ENCODE results near the gene TGM2.
"Not testable (repeated sequence)": the region's sequence is repeated elsewhere in the genome, so short reads cannot be mapped to it uniquely, and the experiment has no call there.

Gene TGM2

DNA sequence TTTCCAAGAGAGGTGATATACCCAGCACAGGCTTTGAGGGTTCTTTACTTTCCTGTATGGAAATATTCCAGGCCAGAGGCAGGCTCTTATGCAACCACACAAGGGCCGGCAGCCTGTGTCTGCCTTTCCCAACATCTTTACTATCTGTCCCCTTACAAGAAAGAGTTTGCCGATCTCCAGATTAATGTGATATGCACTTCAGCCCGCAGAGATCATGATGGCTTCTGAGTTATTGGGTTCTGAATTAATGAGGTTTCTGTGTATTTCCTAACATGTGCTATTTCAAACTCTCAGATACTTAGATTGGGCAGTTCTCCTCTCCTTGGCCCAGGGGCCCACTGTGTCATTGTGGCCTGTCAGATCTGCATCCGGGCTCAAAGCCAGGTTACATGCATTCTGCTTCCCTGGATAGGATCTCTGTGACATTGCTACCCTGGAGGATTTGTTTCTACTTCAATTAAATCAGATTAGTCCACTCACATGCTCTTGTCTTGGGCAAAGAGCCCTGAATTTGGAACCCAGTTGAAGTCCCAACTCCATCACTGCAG, 56.6 kb downstream of the TGM2 start:
- H3K4me3 ChIP-seq (ENCODE audit: low read depth, low read length), result no peak overlapping the region
- TF ChIP-seq, protein P1, sequence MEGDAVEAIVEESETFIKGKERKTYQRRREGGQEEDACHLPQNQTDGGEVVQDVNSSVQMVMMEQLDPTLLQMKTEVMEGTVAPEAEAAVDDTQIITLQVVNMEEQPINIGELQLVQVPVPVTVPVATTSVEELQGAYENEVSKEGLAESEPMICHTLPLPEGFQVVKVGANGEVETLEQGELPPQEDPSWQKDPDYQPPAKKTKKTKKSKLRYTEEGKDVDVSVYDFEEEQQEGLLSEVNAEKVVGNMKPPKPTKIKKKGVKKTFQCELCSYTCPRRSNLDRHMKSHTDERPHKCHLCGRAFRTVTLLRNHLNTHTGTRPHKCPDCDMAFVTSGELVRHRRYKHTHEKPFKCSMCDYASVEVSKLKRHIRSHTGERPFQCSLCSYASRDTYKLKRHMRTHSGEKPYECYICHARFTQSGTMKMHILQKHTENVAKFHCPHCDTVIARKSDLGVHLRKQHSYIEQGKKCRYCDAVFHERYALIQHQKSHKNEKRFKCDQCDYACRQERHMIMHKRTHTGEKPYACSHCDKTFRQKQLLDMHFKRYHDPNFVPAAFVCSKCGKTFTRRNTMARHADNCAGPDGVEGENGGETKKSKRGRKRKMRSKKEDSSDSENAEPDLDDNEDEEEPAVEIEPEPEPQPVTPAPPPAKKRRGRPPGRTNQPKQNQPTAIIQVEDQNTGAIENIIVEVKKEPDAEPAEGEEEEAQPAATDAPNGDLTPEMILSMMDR (IDR thresholded peaks at IDR 0.05; ENCODE audit: borderline replicate concordance, insufficient read depth, low read depth, low read length), result no peak

- H3K4me3 ChIP-seq (ENCODE audit: low read depth, low read length), result not testable (repeated sequence)
Observed at GRCh38 chr20:38107916-38108315, 57.2 kb downstream of the TGM2 start.

DNA sequence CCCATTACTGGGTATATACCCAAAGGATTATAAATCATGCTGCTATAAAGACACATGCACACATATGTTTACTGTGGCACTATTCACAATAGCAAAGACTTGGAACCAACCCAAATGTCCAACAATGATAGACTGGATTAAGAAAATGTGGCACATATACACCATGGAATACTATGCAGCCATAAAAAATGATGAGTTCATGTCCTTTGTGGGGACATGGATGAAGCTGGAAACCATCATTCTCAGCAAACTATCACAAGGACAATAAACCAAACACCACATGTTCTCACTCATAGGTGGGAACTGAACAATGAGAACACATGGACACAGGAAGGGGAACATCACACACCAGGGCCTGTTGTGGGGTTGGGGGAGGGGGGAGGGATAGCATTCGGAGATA, 57.7 kb downstream of the TGM2 start:
- not testable (repeated sequence) for H3K4me3 ChIP-seq (ENCODE audit: low read depth, low read length)

GRCh38 chr20:38106461-38106860, 58.6 kb downstream of the TGM2 start:
- no peak overlapping the region for H3K4me3 ChIP-seq (ENCODE audit: low read depth, low read length)
- TF ChIP-seq, protein P1 (IDR thresholded peaks at IDR 0.05; ENCODE audit: borderline replicate concordance, insufficient read depth, low read depth, low read length), result no peak

- no peak overlapping the region for H3K4me3 ChIP-seq (ENCODE audit: low read depth, low read length)
Observed at GRCh38 chr20:38104285-38104684, 60.8 kb downstream of the TGM2 start.

GRCh38 chr20:38102206-38102605, 62.9 kb downstream of the TGM2 start:
- not testable (repeated sequence) for H3K4me3 ChIP-seq (ENCODE audit: low read depth, low read length)

More at GRCh38 chr20:38104285-38104684, 60.8 kb downstream of the TGM2 start:
- TF ChIP-seq, protein P1 (IDR thresholded peaks at IDR 0.05; ENCODE audit: borderline replicate concordance, insufficient read depth, low read depth, low read length), result no peak

DNA sequence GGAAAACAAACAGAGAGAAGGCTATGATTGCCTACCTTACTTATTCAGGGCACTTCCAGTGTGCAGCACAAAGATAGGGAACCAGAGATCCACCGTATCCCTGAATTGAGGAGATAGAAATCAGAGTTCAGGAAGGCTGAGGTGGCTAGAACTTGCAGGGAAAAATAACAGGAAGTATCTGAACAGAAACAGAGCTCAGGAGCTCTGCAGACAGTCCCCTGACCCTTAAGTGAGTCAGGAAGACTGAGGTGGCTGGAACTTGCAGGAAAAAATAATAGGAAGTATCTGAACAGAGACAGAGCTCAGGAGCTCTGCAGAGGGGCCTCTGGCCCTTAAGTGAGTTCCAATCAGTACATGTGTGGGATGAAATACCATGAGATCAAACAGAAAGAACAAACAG, 66.1 kb downstream of the TGM2 start:
- TF ChIP-seq, protein P1 (IDR thresholded peaks at IDR 0.05; ENCODE audit: borderline replicate concordance, insufficient read depth, low read depth, low read length), result no peak
- H3K4me3 ChIP-seq (ENCODE audit: low read depth, low read length), result no peak overlapping the region

DNA sequence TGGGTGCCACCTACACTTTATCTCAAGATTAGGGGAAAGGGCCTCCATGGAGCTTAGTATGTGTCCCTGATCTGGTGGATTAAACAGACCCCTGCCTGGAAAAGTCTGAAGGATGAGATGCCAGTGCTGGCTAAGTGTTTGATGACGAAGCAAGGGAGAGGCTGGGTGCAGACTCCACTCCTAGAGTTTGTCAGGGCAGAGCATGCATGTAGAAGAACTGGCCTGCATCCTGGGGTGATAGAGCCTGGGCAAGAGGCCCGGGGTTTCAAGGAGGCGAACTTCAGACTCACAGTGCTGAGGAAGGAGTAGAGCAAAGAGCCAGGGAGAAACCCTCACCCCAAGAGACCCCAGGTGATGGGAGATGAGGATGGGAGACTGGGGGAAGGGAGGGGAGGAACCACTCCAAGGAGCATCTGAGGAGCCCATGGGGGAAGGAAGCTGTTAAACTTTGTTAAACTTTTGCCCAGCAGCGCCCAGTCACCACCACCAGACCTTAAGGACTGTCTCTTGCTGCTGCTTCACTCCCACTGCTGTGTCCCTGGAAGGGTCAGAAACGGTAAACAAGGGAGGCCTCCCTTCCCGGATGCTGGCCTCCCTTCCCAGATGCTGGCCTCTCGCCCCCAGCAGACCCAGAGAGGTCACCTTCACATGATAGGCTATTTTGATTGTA, 69.9 kb downstream of the TGM2 start:
- H3K4me3 ChIP-seq (ENCODE audit: low read depth, low read length), result no peak overlapping the region
- TF ChIP-seq, protein P1 (IDR thresholded peaks at IDR 0.05; ENCODE audit: borderline replicate concordance, insufficient read depth, low read depth, low read length), result no peak

All from GM12875 (cell line).